GM21737 (cell line): ENCODE measurements around the gene FNBP1L.

Experiments used
- ATAC-seq: cut with Tn5 transposase; IDR thresholded peaks from one replicate; pipeline ENCODE4 v1.9.1; 2021; ENCODE audit warnings: mild to moderate bottlenecking, moderate library complexity; ENCODE audit not compliant: unreplicated experiment

The FNBP1L gene

DNA sequence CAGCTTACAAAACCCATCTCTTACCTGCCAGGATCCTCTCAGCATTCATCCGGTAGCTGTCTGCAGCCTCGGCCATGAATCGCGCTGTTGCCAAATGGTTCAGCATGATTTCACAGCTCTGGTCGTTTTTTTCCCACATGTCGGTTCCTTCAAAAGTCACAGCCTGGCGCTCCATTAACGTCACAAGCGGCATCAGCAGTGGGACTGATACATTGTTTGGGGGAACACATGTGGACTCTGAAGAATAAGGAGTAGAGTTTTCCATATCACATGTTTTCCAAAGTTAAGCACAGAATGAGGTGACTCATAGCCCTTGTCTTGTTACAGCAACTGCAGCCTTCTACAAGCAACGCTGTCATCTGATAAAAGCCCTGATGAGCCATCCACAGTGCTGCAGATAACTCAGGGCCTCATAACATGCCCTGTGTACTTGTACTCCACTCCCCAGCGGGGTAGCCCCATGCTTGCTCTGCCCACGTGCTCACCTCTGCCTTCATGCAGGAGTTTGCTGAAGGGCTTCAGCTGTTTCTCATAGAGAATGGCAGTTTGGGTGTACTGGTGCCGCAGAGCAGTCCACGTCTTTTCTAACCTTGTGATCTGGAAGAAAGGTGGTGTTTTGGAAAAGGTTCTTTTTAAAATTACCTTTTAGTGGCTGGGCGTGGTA lies 119.5 kb downstream of the FNBP1L start:
- ATAC-seq, result no peak

DNA sequence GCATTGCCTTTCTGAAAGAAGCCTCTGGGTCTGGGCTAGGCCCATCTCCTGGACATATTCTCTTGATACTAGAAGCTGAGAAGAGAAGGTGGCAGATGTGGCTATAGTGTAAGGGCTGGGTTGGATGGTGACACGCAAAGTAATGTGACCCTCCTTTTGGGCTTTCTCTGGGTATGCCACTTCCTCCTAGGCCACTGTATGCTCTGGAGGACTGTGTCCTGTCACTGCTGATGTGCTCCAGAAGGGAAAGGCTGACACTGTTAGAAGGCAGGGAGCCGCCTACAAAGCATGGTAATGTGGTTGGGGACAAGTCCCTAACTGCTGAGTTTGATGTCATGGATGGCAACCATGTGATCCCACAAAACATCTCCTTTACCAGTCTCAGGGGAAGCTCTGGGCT lies 121.6 kb downstream of the FNBP1L start:
- ATAC-seq, result no peak

DNA sequence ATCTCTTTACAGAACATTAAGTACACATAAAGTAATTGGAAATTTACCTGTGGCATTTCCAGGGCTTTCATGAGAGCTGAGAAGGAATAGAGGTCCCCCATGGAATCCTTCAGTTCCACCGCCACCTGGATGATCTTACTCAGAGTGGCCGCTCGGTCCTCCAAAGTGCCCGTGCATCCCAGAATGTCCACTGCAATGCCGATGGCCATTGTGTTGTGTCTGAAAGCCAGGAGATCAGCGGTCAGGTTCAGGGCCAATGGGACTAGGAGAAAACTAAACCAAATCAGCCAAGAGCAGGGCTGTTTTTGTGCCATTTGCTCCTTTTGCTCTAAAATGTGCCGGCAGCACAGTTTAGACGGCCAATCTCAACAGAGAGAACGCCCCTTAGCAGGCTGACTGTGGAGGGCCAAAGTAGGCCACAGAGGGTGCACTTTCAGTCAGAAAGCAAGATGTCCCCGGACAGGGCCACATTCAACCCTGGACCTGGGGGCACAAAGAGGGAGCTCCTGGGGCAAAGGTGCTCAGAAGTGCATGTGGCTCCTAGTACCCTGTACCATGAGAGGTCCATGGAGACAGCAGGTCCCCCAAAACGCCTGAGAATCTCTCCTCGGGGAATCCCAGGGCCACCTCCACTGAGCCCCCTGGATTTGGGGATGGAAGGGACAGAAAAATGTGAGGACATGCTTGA lies 123.8 kb downstream of the FNBP1L start:
- no peak for ATAC-seq

DNA sequence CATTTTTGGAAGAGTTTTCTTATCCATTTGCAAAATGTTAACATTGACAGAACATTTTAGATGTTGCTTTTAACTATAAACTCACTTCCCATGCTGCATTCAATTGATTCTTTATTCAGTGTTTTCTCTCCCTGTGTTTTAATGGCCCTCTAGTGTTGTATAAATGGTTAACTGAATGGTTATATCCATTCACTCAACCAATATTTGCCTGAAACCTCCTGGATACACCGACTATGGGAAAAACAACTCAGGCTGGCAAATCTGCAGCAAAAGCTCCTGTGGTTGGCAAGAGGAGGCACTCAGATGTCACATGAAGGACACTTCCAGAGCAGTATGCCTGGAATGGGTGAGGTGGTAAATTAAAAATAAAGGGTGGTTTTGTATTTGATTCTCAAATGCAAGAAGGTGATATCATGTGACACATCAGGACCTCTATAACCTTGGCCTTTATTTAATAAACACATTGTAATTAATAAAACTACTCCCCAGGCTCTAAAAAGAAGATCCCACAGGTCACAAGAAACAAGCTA lies 126.1 kb downstream of the FNBP1L start:
- ATAC-seq, result no peak

DNA sequence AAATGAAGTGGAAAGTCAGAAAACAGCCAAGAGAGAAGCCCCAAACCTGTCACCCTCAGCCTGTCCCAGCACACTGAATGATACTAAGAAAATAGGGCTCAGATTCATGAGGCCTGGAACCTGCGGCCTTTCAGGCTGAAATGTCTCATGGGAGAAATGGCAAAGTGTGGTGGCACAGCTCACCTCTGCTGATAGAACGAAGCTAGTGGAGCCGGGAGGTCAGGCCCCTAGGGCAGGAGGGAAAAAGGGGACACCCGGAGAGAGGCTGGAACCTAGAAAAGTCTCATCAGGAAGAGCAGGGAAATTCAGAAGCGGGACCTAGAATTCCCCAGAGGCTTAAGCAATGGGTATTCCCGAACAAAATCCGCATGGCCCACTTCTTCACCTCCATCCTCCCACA lies 126.6 kb downstream of the FNBP1L start:
- no peak for ATAC-seq

DNA sequence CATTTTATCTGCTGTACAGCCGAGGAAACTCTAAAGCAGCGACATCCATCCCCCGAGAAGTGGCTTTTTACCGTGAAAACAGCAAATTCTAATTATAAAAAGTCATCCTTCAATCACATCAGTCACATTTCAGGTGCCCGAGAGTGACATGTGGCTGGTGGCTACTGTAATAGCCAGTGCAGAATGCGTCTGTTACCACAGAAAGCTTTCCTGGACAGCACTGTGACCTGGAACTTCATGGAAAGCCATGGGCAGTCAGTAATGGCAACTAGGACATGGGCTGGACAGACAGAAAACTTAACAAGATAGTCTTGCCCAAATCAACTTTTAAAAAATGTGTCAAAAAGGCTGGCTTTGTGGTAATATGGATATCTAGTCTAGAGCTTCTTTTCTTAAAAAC lies 127.1 kb downstream of the FNBP1L start:
- ATAC-seq, result no peak

DNA sequence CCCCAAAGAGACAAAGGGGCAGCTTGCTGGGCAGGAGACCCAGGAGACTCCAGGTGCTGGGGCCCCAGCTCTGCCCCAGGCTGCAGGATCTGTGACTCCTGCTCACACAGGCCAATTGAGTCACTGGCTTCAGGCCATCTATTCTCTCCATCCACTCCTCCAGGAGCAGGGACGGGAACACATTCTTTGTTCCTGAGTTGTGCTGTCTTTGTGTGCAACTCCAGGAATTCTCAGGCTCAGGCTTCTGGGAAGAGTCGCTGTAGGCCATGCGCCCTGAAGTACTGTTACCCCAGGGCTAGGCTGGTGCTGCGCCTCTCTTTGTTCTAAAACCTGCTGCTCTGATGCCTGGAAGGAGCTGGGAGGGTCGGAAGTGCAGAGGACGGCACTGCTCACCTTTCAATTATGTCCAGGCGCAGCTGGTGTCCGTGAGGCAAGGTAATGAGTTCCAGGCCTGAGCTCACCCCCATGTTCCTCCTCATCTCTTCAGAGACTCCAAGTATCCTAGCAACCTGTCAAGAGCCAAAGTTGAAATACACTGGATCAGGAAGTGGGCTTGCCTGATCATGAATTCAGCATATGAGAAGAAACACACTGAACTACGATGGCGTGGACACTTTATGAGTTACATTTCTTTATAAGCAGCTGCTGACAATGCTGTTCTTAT lies 127.8 kb downstream of the FNBP1L start:
- no peak for ATAC-seq

DNA sequence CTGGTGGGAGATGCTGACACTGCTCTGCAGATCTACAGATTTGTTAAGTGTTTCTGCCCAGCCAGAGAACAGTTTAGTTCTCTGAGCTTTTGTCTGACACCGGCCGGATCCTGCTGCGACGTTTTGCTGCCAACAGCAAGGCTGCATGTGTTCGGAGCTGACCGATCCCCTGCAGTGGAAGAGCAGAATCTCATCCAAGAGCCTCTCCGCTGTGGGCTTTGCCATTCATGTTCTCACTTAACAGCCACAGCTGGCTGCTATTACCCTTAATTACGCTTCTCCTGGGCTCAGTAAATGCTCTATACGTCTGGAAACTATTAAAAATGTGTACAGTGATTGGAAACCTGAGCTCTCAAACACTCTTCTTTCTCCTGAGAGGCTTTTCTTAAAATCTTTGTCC lies 128.4 kb downstream of the FNBP1L start:
- ATAC-seq, result no peak

DNA sequence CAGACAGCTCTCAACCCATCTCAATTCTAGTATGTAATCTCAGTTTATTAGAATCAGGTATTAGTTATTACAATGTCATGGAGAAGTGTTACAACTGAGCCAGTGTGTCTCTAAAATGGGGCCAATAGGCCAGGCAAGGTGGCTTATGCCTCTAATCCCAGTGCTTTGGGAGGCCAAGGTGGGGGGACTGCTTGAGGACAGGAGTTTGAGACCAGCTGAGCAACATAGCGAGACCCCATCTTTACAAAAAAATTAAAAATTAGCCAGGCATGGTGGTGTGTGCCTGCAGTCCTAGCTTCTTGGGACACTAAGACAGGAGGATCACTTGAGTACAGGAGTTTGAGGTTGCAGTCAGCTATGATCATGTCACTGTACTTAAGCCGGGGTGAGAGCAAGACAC lies 128.8 kb downstream of the FNBP1L start:
- no peak for ATAC-seq

DNA sequence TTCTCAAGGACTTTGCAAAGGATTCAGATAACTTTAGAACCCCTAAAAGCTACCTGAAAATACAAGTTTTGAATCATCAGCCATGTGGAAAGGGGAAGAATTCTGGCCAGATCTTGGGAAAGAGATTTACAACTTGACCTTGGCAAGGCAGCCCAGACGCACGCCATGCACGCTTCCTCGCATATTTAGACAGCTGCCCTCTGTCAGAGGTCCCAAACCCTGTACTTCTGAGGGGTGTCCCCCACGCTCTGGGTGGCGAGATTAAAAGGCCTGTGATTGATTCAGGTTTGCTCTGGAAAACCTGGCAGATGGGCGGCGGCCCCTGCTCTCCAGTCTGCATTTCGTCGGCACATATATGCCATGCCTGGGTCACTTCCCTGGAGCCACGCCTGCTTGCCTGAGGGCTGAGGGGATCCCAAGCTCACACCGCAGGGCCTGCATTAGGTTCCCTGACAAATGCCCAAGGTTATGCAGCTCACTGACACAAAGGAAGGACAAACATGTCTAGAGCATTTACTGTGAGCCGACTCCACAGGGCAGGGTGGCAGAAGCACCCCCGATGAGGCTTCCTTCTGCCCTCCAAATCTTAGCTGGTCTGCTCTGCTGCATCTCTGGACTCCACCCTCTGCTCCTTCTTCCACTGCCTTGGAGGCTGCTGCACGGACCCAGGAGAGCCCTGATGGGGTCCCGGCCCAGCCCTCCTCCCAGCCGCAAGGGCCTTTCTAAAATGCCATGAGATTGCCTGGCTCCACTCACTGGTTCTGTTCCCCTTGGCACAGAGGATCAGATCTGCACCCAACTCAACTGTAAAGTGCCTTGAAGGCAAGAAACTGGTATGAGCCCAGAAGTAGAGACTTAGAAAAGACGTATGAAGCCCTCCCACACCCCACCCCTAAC lies 129.9 kb downstream of the FNBP1L start:
- no peak for ATAC-seq

DNA sequence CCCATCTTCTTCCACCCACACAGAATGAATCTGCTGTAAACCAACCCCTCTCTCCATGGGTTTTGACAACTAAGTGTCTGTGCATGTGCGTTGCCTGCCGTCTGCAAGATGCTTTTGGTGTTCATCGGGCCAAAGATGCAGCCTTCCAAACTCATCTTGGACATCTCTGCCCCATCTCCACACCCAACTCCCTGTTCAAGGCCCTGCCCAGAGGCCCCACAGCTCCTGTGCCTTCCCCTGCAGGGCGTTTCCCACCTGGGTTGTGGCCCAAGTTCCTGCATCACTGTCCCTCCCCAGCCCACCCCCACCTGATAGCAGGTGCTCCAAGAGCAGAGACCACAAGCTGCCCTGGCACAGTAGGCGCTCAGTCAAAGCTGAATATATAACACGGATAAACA lies 130.5 kb downstream of the FNBP1L start:
- ATAC-seq, result no peak

DNA sequence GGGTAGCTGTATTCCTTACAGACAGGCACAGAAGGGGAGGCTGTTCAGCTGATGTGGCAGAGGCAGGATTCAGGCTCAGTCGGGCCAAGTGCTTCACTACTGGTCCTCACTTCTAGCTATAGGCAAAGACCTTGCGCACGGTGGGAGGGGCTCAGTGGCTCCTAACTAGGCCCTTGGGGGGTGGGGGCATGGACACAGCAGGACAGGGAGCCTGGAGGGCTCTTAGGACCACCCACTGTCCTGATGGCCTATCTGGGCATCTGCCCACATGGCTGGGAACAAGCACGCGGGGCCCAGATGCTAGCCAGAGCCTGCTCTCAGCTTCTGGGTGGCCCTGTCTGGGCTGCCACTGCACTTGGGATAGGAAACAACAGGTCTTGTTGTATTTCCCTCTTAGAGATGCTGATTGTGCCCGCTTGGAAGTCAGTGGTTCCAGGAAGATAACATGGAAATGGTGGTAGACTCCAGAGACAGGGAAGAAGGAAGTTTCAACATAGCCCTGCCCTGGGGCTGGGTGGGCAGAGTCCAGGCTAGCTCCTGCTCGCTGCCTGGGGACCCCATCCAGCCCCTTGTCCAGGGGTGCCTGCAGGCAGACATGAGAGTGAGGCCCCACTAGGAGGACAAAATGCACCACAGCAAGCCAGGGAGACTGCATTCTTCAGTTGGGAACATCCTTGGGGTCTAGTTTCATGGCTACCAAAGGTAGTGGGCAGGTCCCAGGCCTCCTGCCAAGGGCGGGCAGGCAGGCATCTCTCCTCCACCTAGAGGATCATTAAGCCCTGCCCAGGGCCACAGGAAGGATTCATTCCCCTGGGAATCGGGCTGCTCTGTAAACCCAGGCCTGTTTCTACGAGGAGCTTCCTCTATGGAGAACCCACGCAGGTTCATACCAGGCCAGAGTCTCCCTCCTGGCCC lies 131.2 kb downstream of the FNBP1L start:
- ATAC-seq, result no peak

DNA sequence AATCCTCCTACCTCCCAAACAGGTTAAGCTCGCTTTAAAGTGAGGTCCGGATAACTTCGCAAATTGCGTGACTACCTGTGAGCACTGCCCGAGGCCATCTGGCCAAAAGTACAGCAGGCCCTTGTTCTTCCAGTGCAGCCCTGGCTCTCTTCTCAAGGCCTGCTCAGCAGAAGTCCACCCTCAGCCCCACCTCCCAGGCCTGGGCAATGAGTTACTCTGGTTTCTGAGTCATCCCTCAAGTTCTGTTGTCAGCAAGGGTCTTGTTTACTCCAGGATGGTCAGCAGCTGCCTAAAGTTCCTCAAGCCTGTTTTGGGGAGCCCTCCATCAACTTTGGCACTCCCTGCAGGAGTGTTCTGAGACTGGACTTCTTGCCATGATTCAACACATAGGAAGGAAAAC lies 132.0 kb downstream of the FNBP1L start:
- no peak for ATAC-seq

DNA sequence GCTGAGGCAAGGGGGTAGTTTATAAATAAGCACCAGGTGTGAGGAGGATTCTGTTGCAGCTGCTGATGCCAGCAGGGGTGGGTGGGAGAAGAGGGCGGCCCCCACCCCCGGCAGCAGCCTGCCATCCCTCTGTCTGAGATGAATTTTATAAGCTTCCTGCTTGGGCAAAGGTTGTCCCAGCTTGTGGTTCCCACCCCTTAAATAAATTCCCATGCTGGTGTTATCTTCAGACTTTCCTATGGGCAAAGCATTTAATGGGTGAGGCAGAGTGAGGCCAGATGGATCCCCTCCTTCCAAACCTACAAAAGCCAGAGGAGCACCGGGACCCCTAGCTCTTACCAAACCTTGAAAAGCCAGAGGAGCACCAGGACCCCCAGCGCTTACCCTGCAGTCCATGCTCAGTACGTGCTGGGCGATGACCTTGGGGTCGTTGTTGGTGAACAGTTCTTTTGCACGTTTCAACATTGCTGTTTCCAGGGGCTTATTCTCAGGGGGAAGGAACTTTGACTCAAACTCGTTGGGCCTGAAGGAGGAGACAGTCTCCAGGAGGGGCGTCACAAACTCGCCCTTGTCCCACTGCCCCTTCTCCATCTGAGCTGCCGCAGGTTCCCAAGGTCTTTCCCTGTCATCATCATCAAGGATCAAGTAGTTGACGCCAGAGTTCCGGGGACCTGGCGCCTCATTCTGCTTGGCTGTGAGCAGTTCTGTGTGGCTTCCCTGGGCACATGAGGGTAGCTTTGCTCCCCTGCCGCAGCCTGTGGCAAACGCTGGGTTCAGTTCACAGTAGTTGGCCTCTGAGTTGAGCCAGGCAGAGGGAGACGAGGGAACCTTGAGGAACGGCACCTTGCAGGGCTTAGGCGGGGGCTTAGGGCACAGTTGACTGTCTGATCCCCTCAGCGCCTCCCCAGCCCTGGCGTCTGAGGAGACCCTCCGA lies 134.3 kb downstream of the FNBP1L start:
- ATAC-seq, result no peak

DNA sequence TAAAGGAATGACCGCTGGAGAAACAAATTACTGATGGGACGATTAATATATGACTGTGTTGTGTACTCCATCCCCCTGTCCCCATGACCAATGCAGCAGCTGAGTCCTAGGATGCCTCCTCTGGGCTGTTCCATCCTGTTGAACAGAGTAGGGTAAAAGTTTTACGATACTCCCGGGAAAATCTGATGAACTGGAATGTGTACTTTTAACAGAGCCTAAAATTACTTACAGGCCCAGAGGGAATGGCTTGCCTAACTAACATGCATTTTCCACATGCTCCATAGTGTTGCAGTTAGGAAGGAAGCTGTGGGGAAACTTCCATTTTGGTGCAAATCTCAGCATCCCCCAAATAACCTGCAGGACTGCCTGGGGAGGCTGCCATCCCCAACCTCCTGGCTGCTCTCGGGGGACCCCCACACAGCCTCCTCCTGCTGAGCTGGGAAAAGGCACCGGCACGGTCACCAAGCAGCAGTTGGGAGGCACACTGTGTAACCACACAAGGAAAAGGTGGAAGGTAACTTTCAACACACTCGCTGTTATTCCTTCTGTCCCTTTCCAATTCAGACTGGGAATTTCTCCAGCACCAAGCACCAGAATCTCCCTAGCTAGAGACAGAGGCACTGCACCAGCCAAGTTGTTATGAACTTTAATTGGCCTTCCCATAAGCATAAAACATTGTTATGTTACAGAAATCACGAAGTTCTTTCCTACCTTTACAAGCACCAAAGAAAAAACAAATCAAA lies 136.5 kb downstream of the FNBP1L start:
- ATAC-seq, result no peak

DNA sequence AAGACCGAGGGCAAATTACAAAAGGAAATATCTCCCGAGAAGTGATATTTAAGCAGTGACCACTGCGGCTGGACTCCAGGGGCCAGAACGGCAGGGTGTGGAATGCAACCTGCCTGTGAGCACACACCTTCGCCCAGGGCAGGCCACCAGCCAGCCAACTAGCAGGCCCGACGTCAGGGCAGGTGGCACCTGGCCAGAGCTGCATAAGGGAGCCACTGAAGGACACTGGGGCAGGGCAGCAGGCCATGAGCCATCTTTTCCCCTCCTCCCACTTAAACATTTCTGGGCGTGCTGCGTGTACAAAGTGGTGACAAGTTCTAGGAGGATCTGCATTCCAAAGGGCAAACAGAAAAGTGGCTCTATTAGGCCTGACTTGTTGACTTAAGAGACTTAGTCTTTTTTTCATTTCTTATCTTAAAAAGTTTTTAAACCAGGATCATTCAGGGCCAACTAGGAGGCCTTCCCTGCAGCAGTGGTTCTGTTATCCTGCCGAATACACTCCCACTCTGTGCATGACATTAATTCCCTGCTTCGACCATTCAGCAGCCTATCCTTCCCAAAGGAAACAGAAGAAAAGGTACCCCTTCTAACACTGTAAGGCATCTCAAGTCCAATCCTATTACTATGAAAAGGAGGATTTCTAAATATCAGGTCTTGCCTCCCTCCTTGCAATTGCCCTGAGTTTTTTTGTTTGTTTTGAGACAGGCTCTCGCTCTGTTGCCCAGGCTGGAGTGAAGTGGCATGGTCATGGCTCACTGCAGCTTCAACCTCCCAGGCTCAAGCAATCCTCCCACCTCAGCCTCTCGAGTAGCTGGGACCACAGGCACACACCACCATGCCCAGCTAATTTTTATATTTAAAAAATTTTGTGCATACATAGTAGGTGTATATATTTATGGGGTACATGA lies 137.4 kb downstream of the FNBP1L start:
- no peak for ATAC-seq

DNA sequence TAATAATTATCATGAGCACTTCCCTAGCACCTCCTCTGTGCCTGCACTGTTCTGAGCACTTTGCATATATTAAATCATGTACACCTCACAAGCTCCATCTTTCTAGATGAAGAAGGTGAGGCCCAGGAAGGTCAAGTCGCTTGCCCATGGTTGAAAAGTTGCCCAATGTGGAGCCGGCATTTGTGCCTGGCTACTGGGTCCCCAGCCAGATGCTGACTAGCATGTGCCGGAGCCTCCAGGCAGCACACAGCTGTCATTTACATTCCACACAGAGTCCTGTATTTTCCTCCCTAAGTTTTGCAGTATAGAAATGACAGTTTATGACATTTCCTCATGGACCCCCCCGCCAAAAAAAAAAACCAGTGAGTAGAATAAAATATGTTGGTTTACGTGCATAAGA lies 139.4 kb downstream of the FNBP1L start:
- no peak for ATAC-seq
